HG02798 (cell line): ENCODE measurements around the gene NAGK.
"Not testable (repeated sequence)": the region's sequence is repeated elsewhere in the genome, so short reads cannot be mapped to it uniquely, and the experiment has no call there.

ENCODE experiments used
- ATAC-seq: cut with Tn5 transposase; IDR thresholded peaks from one replicate; pipeline ENCODE4 v1.9.1; 2021; ENCODE audit warnings: mild to moderate bottlenecking; ENCODE audit not compliant: unreplicated experiment, poor library complexity

NAGK gene

DNA sequence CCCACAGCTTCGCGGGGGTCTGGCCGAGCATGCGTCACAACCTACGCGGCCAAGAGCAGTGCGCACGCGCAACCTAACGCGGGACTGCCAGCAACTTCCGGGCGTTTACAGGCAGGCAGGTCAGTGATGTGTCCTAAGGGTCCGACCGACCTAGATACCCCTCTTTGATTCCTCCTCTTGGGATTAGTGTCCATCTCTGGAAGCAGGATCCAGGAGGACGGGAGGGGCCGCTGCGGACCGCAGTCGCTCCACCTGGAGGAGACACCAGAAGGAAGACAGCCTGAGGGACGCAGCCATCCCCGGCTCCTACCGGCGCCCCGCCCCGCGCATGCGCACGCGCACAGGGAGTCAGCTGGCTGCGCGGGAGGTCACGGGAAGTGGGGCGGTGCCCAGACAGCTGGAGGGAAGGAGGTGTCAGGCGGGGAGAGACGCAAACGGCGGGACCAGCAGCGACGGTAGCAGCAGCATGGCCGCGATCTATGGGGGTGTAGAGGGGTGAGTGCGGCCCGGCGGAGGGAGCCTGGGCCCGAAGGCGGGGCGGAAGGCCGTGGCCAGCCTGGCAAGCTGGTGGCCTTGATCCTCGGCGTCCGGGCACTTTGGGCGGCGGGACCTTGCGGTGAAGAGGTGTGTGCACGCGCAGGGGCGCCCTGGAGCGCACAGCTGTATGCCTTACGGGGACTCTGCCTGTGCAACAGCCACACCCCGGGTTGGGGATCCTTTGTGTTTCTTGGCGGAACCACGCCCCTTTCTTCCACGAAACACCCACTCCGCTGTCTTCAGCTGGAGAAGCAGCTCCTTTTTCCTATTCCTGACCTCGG is at the start of gene NAGK:
NAGK (plus strand) TSS at position 431 of the 818 bp plus-strand sequence; CDS start at position 467, 36 bp downstream.
- peak; percentile 63 for ATAC-seq

DNA sequence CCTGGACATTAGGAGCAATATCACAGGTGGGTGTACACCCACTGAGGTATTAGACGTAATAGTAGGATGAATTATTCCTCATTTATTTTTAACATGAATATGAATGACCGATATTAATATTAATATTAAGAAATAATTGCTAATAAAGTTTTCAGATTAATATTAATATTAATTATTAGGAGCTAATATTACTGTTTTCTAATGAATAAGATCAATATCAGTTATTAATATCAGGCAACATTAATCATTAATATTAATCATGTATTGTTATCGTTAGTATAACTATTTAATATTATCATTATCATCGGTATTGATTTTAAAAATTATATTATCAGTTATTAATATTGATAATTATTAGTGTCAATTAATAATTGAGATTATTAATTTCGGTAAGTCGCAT is 48.5 kb upstream of the NAGK start:
- not testable (repeated sequence) for ATAC-seq

DNA sequence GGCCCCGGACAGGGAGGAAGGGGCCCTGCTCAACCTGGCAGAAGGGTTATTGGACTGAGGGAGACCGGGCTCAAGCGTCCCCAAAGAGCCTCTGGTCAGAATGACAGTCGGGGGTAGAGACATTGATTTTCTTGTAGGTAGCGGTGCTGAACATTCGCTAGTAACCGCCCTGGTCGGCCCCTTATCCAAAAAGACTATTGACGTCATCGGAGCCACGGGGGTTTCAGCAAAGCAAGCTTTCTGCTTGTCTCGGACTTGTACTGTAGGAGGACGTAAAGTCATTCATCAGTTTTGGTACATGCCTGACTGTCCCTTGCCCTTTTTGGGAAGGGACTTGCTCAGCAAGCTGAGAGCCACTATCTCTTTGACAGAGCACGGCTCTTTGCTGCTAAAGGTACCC is 47.1 kb upstream of the NAGK start:
- not testable (repeated sequence) for ATAC-seq

DNA sequence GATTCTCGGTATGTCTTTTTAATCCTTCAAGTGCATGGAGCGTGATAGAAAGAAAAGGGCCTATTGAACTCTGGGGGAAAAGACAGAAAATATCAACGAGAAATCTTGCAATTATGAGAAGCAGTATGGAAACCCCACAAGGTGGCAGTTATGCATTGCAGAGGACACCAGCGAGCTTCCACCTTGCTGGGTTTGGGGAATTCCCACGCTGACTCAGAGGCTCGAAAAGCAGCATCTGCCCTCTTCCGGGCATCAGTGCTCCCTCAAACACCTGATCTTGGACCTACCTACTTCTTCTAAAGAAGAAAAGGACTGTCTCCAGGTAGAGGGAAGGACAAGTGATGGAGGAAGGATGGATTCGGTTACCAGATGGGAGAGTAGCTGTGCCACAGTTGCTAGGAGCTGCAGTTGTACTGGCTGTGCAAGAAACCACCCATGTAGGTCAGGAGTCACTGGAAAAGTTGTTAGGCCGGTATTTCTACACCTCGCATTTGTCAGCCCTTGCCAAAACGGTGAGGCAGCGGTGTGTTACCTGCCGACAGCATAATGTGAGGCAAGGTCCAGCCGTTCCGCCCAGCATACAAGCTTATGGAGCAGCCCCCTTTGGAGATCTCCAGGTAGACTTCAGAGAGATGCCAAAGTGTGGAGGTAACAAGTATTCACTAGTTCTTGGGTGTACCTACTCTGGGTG is 44.8 kb upstream of the NAGK start:
- not testable (repeated sequence) for ATAC-seq

DNA sequence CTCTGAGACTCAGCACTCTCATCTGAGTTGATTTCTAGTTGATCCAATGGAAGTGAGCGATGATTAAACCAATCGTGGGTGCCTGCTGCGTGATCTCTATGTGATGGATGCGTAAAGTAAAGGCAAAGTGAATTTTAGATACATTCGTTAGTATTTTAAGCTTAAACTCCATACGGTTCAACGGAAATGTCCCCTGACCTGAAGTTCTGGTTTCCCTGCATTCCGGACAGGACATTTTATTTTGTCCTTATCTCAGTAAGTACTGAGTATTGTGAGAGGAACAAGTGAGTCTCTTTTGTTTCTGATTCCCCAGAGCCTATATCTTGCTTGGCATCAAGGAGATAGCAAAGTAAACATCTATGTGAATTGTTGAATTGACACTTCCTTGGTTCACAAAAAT is 32.2 kb upstream of the NAGK start:
- not testable (repeated sequence) for ATAC-seq

DNA sequence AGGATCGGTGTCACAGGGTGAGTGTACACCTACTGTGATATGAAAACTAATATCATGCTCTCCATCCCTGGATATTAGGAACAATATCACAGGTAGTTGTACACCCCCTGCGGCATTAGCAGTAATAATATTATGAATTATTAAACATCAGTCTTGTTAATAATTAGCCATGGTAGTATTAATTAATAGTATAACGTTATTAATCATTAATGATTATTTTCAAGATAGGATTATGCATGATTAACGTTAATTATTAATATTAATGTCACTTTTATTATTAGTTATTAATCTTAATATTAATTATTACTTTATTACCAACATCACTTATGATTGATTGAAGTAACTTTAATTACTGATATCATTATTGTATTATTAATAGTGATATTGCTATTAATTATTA is 26.2 kb upstream of the NAGK start:
- no peak for ATAC-seq

DNA sequence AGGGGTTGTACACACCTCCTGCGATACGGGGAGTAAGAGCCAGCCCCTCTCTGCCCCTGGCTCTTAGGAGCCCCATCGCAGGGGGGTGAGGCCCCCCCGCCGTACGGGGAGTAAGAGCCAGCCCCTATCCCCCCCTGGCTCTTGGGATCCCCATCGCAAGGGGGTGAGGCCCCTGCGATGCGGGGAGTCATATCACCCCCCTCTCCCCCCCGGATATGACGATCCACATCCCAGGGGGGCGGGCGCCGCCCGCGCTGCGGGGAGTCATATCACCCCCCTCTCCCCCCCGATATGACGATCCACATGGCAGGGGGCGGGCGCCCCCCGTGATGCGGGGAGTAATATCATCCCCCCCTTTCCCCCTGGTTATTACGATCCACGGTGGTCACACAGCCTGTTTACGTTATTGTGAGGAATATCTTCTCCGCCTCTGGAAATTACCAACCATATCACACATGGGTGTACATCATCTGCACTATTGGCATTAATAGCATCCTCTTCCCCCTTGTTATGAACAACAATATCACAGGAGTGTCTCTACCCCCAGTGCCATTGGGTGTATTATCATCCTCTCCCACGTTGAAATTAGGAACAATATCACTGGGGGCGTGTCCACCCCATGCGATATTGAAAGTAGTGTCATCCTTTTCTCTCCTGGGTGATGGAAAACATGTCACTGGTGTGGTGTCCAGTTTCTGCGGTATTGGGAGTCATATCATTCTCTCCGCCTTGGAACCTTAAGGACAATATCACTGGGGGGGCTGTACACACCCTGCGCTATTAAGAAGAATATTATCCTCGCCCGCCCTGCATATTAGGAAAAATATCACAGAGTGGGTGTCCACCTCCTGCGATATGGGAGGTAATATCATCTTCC is 24.7 kb upstream of the NAGK start:
- no peak for ATAC-seq

DNA sequence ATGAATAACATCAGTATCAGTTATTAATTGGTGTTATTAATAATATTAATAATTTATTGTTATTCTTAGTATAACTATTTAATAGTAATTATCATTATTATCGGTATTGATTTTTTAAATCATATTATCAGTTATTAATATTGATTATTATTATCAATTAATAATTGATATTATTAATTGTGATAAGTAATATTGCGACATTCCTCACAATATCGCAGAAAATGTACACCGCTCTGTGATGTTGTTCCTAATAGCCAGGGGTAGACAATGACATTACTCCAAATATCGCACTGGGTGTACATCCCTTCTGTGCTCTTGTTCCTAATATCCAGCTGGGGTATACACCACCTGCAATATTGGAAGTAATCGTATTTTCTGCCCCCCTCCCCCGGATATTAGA is 23.3 kb upstream of the NAGK start:
- no peak for ATAC-seq

DNA sequence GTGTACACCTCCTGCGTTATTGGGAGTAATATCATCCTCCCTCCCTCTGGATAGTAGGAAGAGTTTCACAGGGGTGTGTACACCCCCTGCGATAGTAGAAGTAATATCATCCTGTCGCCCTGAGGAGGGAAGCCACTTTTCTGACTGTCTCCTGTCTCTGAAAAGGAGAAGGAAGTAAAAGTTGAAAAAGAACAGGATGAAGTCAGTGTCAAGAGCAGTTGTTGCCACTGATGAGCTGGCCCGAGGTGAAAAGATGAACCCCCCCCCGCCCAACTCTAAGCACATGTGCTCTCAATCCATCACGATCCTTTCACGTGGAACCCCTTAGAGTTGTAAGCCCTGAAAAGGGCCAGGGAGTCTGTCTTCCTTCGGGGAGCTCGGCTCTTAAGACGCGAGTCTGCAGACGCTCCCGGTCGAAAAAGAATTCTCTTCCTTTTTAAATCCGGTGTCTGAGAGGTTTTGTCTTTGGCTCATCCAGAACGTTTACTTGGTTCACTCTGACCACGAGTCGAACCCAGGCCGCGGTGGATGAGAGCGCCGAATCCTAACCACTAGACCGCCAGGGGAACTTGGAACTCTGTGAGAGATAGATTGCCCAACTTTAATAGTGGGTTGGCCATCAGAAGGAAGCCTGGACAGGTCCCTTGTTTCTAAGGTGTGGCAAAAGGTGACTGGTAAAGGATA is 22.4 kb upstream of the NAGK start:
- ATAC-seq: no peak

DNA sequence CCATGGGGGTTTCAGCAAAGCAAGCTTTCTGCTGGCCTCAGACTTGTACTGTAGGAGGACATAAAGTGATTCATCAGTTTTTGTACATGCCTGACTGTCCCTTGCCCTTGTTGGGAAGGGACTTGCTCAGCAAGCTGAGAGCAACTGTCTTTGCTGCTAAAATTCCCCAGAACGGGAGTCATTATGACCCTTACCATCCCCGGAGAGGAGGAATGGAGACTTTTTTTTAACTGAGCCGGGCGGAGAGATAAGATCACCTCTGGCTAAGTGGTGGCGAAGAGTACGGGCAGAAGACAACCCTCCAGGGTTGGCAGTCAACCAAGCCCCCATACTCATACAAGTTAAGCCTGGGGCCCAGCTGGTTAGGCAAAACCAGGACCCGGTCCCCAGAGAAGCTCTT is 20.4 kb upstream of the NAGK start:
- ATAC-seq: no peak

DNA sequence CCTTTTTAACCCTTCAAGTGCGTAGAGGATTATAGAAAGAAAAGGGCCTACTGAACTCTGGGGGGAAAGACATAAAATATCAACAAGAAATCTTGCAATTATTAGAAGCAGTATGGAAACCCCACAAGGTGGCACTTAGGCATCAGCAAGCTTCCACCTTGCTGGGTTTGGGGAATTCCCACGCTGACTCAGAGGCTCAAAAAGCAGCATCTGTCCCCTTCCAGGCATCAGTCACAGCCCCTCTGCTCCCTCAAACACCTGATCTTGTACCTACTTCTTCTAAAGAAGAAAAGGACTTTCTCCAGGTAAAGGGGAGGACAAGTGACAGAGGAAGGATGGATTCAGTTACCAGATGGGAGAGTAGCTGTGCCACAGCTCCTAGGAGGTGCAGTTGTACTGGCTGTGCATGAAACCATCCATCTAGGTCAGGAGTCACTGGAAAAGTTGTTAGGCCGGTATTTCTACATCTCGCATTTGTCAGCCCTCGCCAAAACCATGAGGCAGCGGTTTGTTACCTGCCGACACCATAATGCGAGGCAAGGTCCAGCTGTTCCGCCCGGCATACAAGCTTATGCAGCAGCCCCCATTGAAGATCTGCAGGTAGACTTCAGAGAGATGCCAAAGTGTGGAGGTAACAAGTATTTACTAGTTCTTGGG is 18.6 kb upstream of the NAGK start:
- peak; percentile 64 for ATAC-seq

DNA sequence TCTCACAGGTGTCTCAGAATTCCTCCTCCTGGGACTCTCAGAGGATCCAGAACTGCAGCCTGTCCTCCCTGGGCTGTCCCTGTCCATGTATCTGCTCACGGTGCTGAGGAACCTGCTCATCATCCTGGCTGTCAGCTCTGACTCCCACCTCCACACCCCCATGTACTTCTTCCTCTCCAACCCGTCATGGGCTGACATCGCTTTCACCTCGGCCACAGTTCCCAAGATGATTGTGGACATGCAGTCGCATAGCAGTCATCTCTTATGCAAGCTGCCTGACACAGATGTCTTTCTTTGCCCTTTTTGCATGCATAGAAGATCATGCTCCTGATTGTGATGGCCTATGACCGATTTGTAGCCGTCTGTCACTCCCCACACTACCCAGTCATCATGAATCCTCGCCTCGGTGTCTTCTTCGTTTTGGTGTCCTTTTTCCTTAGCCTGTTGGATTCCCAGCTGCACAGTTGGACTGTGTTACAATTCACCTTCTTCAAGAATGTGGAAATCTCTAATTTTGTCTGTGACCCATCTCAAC is 13.2 kb upstream of the NAGK start:
- not testable (repeated sequence) for ATAC-seq

DNA sequence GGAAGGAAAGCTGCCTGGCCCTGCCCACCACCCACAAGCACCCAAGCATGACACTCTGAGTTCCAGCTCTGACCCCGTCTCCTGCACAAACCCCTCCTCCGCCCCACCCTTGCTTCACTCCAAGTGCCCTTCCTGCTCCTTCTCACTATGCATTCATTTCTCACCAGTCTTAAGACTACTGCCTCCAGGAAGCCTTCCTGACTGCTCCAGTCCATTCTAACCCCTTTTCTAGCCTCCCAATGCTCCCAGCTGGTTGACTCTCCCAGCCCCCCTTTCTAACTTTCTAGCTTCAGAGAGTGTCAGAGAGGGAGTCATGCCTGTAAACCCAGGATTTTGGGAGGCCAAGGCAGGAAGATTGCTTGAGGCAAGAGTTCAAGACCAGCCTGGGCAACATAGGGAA is 8.2 kb upstream of the NAGK start:
- ATAC-seq: no peak

DNA sequence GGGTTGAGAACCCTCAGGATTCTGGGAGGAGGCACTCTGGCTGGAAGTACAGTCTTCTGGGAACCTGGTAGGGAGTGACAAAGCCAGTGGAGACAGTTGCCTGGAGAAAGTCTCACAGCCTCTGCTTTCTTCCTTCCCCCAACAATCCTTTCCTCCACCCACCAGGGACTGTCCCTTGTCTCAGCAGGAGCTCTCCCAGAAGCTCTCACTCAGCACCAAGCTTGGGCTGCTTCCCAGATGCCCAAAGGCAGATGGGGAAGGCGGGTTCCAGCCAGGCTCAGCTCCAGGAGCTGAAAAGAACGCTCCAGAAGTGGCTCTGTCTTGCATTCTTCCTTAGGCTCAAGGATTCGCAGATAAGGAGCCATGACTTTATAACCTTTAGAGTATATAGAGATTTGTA is 7.6 kb upstream of the NAGK start:
- ATAC-seq: no peak

DNA sequence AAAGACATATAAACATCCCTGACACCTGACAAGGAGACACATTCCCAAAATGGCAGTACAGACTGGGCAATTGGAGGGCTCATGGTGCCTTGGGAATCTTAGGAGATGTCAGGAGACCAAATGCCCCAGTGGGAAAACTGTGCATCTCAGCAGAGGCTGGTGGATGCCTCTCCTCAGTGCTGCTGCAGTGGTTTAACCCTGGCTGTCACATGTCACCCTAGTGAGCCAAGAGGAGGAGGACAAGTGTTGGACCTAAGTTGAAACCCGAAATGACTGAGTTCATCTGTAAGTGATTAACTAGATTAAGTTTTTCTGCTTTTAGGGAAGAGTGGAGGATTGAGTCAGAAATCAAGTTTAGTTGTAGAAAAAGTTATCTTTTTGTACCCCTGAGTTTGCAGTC is 5.2 kb upstream of the NAGK start:
- ATAC-seq: no peak

DNA sequence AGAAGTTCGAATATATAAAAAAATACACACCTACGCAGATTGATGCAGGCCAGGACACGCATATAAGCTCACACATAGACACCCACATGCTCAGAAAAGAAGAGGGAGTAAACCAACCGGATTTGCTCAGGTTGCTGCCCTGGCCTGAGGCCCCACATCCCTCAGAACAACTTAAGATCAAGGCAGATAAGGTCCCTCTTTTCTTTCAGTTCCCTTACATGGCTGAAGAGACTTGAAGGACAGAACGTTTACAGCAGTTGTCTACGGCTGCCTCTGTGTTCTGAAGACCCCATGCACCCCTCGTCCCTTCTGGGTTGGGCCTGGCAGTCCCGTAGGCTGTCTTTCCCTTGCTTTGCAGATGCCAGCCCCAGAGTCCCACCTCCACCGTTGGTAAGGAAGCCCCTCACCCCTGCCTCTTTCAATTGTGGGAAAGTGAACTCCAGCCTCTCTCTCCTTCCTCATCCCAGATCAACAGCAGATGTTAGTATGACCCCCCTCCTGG is 4.3 kb upstream of the NAGK start:
- ATAC-seq: no peak

DNA sequence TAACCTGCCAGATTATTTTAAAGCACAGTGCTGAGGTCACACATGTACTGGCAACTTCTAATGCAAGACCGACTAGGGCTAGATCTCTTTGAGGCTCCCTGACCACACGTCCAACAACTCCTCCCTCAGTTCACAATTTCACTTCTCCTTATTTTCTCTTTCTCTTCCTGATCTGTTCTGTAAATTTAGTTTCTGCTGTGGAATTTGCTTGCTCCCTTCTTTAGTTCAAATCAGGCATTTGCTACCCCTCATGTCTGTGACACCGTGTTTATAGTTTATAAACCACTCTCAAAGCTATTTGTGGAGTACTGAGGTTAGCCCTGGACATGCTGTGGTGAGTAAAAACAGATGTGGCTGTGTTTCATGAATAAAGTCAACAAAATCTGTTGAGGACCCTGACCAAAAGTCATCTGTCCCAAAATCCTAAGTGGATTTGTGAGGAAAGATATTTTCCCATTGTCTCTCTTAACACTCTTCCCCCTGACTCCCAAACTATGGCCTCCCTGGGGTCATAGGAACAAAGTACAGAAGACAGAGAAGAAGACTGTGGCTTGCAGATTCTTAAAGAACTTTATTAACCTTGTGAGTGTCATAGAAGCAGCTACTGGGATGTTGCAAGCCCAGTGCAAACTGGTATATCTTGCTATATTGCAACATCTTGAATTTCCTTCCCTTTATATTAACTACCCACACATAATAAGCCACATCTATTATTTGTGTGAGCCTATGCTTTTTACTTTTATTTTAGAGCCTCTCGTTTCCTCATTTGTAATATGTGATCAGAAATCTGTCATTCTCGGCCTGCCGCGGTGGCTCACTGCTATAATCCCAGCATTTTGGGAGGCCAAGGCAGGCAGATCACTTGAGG is 3.5 kb upstream of the NAGK start:
- ATAC-seq: peak; percentile 31

DNA sequence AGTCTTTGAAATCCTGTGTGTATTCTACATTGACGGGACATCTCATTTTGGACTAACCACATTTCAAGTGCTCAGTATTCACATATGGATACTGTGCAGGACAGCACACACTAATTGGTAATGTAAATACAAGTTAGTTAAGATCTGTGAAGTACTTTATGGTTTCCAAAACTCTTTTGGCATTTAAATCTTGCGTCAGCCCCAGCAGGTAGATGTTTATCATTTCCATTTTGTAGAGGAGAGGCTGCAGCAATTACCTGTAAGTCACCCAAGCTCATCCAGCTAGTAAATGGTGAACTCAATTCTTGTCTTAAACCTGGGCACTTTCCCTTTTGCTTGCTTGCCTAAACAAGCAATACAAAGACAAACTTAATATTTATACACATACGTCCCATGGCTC is 1.6 kb upstream of the NAGK start:
- ATAC-seq: no peak
